GM10248 (cell line): ENCODE results near the gene NEGR1.

Experiments
- CTCF ChIA-PET: fragments of 300-600 bp; sonication (Branson Sonifier 250); formaldehyde crosslinking; extraction: SDS; loops from one replicate; lab custom pipeline; 2021; ENCODE audit warnings: antibody characterized with exemption; lab: Yijun Ruan, JAX
- POLR2A ChIA-PET: fragments of 350-650 bp; sonication (Branson Sonifier 250); formaldehyde crosslinking; extraction: SDS; loops from one replicate; lab custom pipeline; 2020; ENCODE audit warnings: antibody characterized with exemption; lab: Yijun Ruan, JAX
- DNase-seq: peaks from one replicate; pipeline ENCODE4 v3.0.0; 2012; ENCODE audit errors: extremely low spot score
- TF ChIP-seq, protein P1 (sequence below): IDR thresholded peaks from 2 replicates; pipeline ENCODE4 v1.5.1; 2012; ENCODE audit warnings: mild to moderate bottlenecking, low read depth; ENCODE audit errors: extremely low read depth, missing control alignments, control extremely low read depth

NEGR1 gene

DNA sequence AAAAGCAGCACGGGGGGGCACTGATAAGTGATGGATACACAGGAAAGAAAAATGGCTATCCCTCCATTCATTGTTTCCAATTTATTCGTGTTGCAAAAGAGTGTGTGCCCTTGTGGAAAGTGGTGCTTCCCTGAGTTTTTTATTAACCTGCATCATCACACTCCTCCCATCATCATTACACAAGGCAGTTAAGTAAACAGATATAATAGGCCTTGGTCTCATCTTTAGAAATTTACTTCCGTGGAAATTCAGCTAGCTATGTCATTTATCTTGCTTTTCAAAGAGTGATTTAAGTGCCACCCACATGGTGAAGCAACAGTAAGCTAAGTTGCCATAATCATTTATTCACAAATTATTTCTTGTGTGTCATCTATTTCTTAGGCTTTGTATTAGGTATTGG, 473.3 kb downstream of the NEGR1 start:
- no peak for DNase-seq
- ChIA-PET POLR2A (no interaction called here), CTCF (no interaction called here)
- TF ChIP-seq, protein P1, sequence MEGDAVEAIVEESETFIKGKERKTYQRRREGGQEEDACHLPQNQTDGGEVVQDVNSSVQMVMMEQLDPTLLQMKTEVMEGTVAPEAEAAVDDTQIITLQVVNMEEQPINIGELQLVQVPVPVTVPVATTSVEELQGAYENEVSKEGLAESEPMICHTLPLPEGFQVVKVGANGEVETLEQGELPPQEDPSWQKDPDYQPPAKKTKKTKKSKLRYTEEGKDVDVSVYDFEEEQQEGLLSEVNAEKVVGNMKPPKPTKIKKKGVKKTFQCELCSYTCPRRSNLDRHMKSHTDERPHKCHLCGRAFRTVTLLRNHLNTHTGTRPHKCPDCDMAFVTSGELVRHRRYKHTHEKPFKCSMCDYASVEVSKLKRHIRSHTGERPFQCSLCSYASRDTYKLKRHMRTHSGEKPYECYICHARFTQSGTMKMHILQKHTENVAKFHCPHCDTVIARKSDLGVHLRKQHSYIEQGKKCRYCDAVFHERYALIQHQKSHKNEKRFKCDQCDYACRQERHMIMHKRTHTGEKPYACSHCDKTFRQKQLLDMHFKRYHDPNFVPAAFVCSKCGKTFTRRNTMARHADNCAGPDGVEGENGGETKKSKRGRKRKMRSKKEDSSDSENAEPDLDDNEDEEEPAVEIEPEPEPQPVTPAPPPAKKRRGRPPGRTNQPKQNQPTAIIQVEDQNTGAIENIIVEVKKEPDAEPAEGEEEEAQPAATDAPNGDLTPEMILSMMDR, result no peak

DNA sequence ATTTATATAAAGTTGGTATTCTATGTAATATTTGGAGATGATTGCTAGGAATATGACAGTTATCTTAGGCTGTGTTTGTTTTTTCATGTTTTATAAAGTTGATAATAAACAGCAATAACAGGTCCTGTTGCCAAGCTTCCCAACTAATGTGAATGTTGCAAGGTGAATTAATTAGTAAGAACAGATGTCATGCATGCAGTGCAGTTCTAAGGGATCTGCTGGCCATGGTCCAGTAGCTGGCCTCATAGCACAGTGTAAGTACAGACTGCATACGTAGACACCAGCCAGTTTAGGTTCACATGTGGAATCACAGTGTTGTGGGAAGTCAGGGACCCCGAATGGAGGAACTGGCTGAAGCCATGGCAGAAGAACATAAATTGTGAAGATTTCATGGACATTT, 478.2 kb downstream of the NEGR1 start:
- POLR2A ChIA-PET, result no interaction called here
- TF ChIP-seq, protein P1, result no peak
- CTCF ChIA-PET, result no interaction called here
- no peak for DNase-seq

DNA sequence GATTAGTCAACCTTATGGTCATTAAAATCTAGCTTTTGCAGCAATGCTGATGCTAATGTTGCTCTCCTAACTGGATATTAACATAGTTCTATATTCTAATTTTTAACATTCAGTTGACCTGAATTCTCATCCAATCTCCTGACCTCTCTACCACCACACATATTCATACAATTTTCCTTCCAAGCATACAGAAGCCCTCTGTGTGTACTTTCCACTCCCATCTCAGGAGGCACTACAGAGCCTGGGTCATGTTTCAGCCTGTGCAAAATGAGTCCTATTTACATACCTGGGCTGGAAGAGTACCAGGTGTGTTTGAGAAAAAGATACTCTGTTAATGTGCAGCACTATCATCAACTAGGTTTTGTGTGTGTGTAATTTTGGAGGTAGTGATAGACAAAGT, 486.3 kb downstream of the NEGR1 start:
- CTCF ChIA-PET, result no interaction called here
- TF ChIP-seq, protein P1, result no peak
- no peak for DNase-seq
- POLR2A ChIA-PET, result no interaction called here

DNA sequence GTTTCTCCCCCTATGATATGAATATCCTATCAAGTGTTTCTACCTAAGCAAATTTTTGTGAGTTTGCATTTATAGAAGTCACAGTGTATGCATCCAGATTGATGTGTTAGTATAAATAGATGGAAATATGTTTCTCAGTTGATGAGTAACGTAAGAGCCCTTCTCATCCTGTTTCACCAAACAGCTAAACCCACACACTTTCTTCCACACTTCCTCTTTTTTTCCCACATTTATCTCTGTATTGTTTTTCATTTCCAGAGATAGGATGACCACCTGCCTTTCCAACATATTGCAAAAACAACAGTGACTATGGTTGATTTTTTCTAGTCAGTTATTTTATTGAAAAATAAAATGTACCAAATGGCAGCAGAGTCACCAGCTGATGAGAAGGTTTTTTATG, 490.1 kb downstream of the NEGR1 start:
- no peak for DNase-seq
- POLR2A ChIA-PET, result no interaction called here
- TF ChIP-seq, protein P1, result no peak
- CTCF ChIA-PET, result no interaction called here

DNA sequence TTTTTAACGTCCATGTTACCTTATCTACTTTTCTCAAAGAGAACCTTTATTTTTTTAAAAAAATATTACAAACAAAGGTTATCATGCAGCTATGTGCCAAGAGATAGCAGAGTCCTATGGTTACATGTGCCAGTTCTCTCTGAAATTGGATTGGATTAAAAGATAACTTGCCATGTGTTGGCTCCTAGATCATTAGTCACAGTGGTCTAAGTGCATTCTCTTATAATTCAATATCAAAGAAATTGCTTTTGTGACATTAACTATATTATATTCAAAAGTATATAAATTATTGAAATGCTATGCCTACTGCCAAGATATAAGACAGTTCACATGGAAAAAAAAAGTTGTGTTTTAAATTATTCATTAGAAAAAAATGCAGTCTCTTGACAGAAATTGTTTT, 494.2 kb downstream of the NEGR1 start:
- CTCF ChIA-PET, result interaction anchor here (1.3 kb wide), 1 partner anchor 50 kb away, joined by 3 read pairs; no protein-coding TSS in a partner anchor
- no peak for DNase-seq
- POLR2A ChIA-PET, result no interaction called here
- TF ChIP-seq, protein P1, result no peak

DNA sequence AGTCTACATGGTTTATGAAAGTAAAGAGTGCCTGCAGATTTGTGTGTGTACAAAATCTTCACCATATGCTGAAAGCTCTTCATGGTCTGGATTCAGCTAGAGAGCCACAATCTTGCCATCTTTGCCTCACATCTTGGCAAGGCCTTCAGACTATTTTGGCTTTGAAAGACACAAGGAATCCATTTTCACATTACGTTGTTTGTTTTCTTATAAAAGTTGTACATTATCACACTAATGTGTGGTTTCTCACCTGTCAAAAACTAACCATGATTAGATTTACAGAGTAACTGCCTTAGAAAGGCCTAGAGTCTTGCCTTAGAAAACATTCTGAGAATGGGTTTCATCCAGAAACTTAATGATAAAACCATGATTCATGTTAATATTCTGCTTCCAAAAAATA, 494.6 kb downstream of the NEGR1 start:
- TF ChIP-seq, protein P1, result no peak
- POLR2A ChIA-PET, result no interaction called here

DNA sequence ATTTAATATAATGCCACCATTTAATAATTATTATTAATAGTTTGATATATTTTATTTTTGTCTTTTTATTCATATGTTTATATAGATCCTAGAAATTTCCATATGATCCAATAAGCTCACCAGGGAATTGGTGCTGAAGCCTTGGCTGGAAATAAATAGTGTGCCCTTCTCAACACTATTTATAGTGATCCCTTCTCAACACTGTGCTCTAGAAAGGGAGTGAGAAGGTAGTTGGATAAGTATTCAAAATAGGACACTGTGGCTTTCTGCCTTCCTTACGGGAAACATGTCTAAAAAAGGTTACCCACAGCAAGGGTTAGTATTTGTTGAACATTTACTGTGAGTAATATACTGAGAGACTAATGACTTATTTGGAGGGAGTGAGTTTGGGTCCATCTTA, 496.1 kb downstream of the NEGR1 start:
- CTCF ChIA-PET, result no interaction called here

More for the DNA sequence above, 494.6 kb downstream of the NEGR1 start:
- no peak for DNase-seq
- CTCF ChIA-PET, result interaction anchor here (1.0 to 1.3 kb wide), 2 partner anchors 16 to 50 kb away, joined by 3 read pairs; no protein-coding TSS in a partner anchor

More for the DNA sequence above, 496.1 kb downstream of the NEGR1 start:
- no peak for DNase-seq
- TF ChIP-seq, protein P1, result no peak
- POLR2A ChIA-PET, result no interaction called here
